DOHH2 (cell line): Measurements from ENCODE around the gene WDR18.

Experiments
- EZH2phosphoT487 ChIP-seq: fragments of 200-600 bp; sonication (generic); IDR thresholded peaks from 2 replicates; pipeline ENCODE4 v1.6.1; 2017; ENCODE audit warnings: borderline replicate concordance, mild to moderate bottlenecking, antibody characterized with exemption, low read length, moderate library complexity, mixed read lengths
- TF ChIP-seq, protein P1 (sequence below): fragments of 200-600 bp; sonication (generic); IDR thresholded peaks from one replicate; pipeline ENCODE4 v1.5.1; 2014; ENCODE audit warnings: antibody characterized with exemption, mild to moderate bottlenecking, low read depth, low read length; ENCODE audit not compliant: poor library complexity, severe bottlenecking

DNA sequence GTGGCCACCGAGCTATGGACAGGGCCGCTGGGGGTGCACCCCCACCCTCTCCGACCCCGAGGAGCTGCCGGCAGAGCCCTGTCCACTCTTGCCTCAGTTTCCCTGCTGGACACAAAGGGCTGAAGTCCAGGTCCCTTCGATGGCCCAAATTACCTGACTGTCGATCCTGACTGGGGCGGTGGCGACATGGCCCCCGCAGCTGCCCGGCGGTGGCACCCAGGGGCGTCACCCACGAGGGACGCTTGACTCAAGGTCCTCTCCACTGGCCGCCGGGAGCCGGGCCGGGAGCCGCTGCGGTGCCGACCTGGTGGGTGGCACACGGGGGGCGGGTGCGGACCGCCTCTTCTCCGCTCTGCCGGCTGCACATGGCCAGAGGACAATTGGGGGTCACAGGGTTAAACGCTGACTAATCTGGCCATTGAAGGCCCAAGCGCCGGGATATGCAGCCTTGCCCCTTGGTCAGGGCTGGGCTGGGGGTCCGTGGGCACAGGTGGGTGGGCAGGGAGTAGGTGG is 42.0 kb upstream of the WDR18 start:
- TF ChIP-seq, protein P1, sequence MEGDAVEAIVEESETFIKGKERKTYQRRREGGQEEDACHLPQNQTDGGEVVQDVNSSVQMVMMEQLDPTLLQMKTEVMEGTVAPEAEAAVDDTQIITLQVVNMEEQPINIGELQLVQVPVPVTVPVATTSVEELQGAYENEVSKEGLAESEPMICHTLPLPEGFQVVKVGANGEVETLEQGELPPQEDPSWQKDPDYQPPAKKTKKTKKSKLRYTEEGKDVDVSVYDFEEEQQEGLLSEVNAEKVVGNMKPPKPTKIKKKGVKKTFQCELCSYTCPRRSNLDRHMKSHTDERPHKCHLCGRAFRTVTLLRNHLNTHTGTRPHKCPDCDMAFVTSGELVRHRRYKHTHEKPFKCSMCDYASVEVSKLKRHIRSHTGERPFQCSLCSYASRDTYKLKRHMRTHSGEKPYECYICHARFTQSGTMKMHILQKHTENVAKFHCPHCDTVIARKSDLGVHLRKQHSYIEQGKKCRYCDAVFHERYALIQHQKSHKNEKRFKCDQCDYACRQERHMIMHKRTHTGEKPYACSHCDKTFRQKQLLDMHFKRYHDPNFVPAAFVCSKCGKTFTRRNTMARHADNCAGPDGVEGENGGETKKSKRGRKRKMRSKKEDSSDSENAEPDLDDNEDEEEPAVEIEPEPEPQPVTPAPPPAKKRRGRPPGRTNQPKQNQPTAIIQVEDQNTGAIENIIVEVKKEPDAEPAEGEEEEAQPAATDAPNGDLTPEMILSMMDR = no peak
- TF ChIP-seq EZH2phosphoT487 = no peak
